Measurements from ENCODE around the gene TMEM79.
"Not testable (repeated sequence)": the region's sequence is repeated elsewhere in the genome, so short reads cannot be mapped to it uniquely, and the experiment has no call there.

The TMEM79 gene

DNA sequence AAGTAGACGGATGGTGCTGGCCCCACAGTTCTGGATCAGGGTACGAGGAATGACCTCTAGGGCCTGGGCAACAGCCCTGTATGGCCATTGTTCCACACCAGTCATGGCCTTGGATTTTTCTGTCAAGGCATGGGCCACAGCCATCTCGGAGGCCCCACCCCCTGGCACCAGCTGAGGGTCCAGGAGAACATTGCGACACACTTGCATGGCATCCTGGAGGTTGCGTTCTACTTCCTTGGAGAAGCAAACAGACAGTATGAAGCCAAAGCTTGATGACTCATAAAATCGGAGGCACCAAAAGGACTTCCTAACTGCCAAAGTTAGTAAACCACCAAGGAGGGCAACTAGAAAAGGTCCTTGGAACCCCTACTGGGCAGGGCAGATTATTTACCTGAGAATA is 26.8 kb downstream of the TMEM79 start:
- no peak for DNase-seq

DNA sequence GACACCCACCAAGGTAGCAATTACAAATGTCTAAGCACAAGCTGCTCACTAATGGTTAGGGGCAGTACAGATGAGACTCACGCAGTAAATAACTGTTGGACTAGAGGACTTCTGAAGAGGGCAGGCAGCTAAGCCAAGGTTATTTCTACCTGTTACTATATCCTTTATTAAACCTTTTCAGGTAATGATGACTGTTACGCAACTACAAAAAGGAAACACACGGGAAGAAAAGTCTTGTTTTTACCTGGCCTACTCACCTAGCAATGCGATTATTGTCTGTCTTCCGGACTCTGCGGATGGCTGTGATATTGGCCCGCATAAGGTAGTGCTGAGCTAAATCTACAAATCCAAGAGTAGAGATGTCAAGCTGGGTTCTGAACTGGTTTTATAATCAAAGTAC is 32.8 kb downstream of the TMEM79 start:
- no peak for DNase-seq

DNA sequence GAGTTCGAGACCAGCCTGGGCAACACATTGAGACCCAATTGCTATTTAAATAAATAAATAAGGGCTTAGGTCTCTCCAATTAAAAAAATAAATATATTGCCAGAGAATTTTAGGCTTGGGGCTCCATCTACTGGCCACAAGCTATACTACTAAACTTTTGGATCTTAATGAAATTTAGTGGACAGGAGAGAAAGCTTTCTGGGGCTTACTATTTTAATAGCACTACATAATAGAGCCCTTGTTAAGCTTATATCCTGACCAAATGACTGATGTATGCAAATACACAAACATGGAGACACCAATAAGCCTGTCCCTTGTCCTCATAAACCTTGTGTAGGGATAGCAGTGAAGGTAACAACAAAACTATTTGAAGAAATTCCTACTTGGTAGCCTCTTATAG is 35.5 kb downstream of the TMEM79 start:
- peak; percentile 32 to 40 for DNase-seq

DNA sequence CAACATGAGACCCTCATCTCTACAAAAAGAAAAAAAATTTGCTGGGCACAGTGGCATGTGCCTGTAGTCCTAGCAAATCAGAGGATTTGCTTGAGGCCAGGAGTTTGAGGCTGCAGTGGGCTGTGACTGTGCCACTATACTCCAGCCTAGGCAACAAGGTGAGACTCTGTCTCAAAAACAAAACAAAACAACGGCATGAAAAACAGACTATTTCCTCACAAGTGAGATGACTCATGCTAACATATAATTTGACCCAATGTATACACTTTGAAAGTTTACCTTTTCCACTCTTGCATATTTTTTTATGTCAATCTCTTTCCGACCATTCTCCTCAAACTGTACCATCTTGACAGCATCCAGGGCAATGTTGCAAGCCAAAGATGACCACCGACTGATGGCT is 36.4 kb downstream of the TMEM79 start:
- DNase-seq, result no peak

DNA sequence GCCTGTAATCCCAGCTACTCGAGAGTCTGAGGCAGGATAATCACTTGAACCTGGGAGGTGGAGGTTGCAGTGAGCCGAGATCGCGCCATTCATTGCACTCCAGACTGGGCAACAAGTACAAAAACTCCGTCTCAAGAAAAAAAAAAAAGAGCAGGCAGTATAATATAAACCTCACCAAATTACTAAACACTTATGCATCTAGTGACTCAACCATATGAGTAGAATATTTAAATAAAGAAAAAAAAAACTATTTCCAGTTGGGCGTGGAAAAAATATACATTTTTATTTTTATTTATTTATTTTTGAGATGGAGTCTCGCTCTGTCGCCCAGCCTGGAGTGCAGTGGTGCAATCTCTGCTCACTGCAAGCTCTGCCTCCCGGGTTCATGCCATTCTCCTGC is 39.1 kb downstream of the TMEM79 start:
- DNase-seq, result not testable (repeated sequence)

DNA sequence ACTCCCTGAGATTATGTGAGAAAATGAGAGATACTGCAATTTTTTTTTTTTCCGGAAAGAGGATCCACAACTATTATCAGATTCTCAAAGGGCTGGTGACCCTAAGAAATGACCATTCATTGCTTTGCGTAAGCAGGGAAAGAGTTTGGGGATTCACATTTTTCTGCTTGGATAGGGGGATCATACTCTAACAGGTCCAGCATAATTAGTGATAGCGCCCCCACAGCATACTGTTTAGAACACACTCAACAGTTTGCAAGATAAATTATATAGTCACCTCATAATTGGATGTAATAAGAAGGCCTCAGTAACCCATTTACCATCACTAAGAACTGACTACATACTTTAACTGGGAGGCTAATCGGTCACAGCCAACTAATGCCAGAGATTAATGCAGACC is 52.1 kb downstream of the TMEM79 start:
- DNase-seq, result peak; percentile 17 to 25

DNA sequence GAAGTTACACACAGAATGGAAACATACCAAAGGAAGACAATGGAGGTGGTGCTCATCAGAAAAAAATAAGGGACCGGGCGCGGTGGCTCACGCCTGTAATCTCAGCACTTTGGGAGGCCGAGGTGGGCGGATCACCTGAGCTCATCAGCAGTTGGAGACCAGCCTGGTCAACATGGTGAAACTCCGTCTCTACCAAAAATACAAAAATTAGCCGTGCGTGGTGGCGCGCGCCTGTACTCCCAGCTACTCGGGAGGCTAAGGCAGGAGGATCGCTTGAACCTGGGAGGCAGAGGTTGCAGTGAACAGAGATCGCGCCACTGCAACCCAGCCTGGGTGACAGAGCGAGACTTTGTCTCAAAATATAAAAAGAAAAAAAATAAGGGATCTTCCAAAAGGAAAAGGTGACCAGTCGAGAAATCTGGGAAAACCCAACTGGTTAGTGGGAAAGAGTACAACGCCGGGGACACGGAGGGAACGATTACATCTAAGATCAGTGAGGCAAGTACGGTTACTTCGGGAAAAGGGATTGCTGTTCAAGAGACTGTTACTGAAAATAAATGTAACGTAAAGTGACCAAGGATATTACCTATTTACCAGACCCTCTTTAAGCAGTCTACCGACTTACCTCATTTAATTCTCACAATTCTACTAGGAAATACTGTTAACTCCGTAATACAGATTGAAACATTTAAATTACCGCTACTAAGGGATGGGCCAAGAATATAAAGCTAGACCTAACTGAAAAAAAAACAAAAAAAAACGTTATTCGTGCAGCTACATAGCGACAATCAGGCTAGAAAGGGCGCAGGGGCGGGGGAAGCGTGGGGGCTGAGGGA is 53.1 kb downstream of the TMEM79 start:
- DNase-seq, result no peak

DNA sequence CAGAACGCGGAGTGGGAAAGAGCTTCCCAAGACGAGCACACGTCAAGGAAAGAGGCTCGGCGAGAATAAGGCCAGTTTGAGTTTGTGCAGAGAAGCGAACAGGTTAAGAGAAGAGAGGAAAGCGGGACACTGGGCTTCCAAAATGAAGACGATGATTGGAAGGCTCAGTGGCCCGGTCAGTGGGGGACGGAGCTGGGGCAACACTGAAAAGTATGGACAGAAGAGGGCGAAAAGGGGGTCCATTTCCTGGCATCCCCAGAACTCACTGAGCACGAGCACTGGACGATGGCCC is 53.7 kb downstream of the TMEM79 start:
- DNase-seq, result no peak

DNA sequence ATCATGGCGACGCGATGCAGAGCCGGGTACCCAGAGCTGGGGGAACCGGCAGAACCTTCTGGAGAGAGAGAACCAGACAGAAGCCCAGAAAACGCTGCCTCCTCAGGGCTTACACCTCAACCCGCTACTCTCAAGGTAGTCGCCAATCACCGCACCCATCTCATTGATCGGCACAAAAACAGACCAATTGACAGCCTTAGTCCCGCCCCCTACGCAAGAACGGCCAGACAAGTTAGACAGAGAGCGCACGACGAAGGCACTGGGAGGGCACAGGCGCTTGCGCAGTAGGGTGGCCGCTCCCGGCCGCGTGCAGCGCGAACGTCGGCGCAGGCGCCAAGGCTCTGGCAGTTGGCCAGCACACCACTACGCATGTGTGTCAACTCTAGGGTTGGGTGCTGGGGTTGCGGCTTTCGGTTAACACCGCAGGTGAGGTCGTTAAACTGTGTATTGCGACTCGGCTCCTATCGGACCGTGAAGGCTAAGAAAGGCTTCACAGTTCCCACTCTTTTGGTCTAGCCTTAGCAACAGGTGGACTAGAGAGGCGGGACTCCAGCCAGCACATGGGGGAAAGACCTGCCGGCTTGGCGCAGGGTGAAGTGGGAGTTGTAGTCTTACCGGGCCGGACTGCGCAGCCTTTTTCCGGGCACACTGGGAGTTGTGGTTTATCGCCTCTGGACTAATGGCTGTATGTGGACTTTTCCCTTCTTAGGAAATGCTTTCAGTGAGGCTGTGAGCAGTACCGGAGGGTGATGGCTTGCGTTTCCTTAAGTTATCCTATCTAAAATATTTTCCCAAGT is 54.3 kb downstream of the TMEM79 start, which contains the start of the genes CCT3 and TSACC:
Gene CCT3, minus strand, starts transcription at position 113 of the 797 bp plus-strand sequence. Its CDS starts 108 bp downstream, at position 5.
Gene TSACC, plus strand, starts transcription at position 347 of the 797 bp plus-strand sequence. CDS start 1,232 bp downstream, outside the sequence.
- DNase-seq, result peak; percentile 98
